ENCODE measurements around the gene GALNTL6. TPM values are rescaled to one million over a fixed set of nuclear protein-coding genes. Genes with fewer than 3 reads are reported as not detected.

The GALNTL6 gene
- total RNA-seq, 4 donors from 2014 or later, result 0.82 to 0.95 TPM; not detected in 2

- in situ Hi-C loops (cut with MboI; ENCODE audit: low pct_ligation_motif_present in 1 of 4, low pct_unique_long_range_greater_than_20kb in 1 of 4, low sequenced_read_pairs in 3 of 4) (no loop called here), intact Hi-C loops (cut with DNase I; ENCODE audit: low total_unique reads) (no loop called here)
- no peak for TF ChIP-seq CTCF (IDR thresholded peaks at IDR 0.05)
- TF ChIP-seq EP300 (IDR thresholded peaks at IDR 0.05; ENCODE audit: low read depth), result no peak
- TF ChIP-seq POLR2A (IDR thresholded peaks at IDR 0.05), result no peak
- TF ChIP-seq POLR2AphosphoS5 (IDR thresholded peaks at IDR 0.05), result no peak
- no peak for DNase-seq
- Histone ChIP-seq H3K4me1 (no peaks in the 10 kb centered on the region), H3K27ac (no peak overlapping the region), H3K27me3 (no peaks in the 10 kb centered on the region), H3K9me3 (no peaks in the 10 kb centered on the region), H3K36me3 (no peaks in the 10 kb centered on the region), H3K4me3 (no peak overlapping the region)
- WGBS, 2 donors (ENCODE audit: low coverage in 1 of 2), result 25 to 31% methylated on average over 1 of the region's 1 CpG
These were observed 440.2 kb downstream of the GALNTL6 start for GRCh38 chr4:172253409-172253808.

GRCh38 chr4:172256820-172257219 is 443.6 kb downstream of the GALNTL6 start:
- Histone ChIP-seq H3K36me3 (no peaks in the 10 kb centered on the region), H3K4me3 (no peak overlapping the region), H3K9me3 (no peaks in the 10 kb centered on the region), H3K4me1 (no peaks in the 10 kb centered on the region), H3K27ac (no peak overlapping the region), H3K27me3 (no peaks in the 10 kb centered on the region)
- in situ Hi-C loops (cut with MboI; ENCODE audit: low pct_ligation_motif_present in 1 of 4, low pct_unique_long_range_greater_than_20kb in 1 of 4, low sequenced_read_pairs in 3 of 4) (no loop called here), intact Hi-C loops (cut with DNase I; ENCODE audit: low total_unique reads) (no loop called here)
- TF ChIP-seq EP300 (IDR thresholded peaks at IDR 0.05; ENCODE audit: low read depth), result no peak
- no peak for TF ChIP-seq POLR2AphosphoS5 (IDR thresholded peaks at IDR 0.05)
- TF ChIP-seq POLR2A (IDR thresholded peaks at IDR 0.05), result no peak
- no peak for TF ChIP-seq CTCF (IDR thresholded peaks at IDR 0.05)
- 69 to 80% methylated on average over 1 of the region's 1 CpG for WGBS, 2 donors (ENCODE audit: low coverage in 1 of 2)
- no peak for DNase-seq

DNA sequence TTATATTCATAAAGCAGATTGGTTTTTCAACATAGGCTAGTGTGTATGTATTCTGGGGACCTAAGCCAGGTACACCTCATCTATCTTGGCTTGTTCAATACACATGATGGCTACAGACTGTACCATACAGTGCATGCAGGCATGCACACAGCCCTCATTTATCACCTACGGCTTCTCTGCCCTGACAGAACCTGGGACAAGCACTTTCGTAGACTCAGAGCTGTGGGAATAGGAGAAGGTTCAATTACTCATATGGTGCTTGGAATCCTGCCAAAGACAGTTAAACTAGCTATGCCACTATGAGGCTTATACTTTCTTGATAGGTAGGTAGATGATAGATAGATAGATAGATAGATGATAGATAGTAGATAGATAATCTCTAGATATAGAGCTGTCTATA is 457.2 kb downstream of the GALNTL6 start:
- DNase-seq, result no peak
- in situ Hi-C loops (cut with MboI; ENCODE audit: low pct_ligation_motif_present in 1 of 4, low pct_unique_long_range_greater_than_20kb in 1 of 4, low sequenced_read_pairs in 3 of 4) (no loop called here), intact Hi-C loops (cut with DNase I; ENCODE audit: low total_unique reads) (no loop called here)
- no peak overlapping the region for H3K4me3 ChIP-seq
- no peak overlapping the region for H3K27ac ChIP-seq
- WGBS, 2 donors (ENCODE audit: low coverage in 1 of 2), result 46 to 80% methylated on average over 1 to 2 of the region's 2 CpGs
- H3K4me1 ChIP-seq, result no peaks in the 10 kb centered on the region
- H3K36me3 ChIP-seq, result no peaks in the 10 kb centered on the region
- TF ChIP-seq POLR2AphosphoS5 (IDR thresholded peaks at IDR 0.05) (no peak), CTCF (IDR thresholded peaks at IDR 0.05) (no peak), POLR2A (IDR thresholded peaks at IDR 0.05) (no peak), EP300 (IDR thresholded peaks at IDR 0.05; ENCODE audit: low read depth) (no peak)
- H3K27me3 ChIP-seq, result no peaks in the 10 kb centered on the region
- H3K9me3 ChIP-seq, result no peaks in the 10 kb centered on the region

DNA sequence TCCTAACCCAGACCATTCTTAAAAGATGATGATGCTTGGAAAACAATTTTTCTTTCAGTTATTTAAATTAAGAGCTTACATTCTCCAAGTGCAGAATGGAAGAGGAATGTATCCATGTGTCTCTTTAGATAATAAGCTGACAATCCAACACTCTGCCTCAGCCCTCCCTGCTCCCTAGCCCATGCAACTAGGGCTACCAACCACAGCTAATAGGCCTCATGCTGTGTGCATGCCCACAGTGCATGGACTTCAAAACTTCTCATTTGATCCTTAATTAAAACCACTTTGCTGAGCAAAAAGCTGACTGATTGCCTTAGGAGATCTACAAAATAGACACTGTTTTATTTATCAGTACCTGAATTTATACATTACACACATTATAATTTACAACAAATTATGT is 473.9 kb downstream of the GALNTL6 start:
- no peak for DNase-seq
- no peaks in the 10 kb centered on the region for H3K36me3 ChIP-seq
- TF ChIP-seq POLR2AphosphoS5 (IDR thresholded peaks at IDR 0.05), result no peak
- no peak for TF ChIP-seq CTCF (IDR thresholded peaks at IDR 0.05)
- TF ChIP-seq POLR2A (IDR thresholded peaks at IDR 0.05), result no peak
- TF ChIP-seq EP300 (IDR thresholded peaks at IDR 0.05; ENCODE audit: low read depth), result no peak
- H3K9me3 ChIP-seq, result no peaks in the 10 kb centered on the region
- in situ Hi-C loops (cut with MboI; ENCODE audit: low pct_ligation_motif_present in 1 of 4, low pct_unique_long_range_greater_than_20kb in 1 of 4, low sequenced_read_pairs in 3 of 4), result no loop called here
- H3K4me1 ChIP-seq, result no peaks in the 10 kb centered on the region
- no peak overlapping the region for H3K27ac ChIP-seq
- H3K27me3 ChIP-seq, result no peaks in the 10 kb centered on the region
- intact Hi-C loops (cut with DNase I; ENCODE audit: low total_unique reads), result no loop called here
- H3K4me3 ChIP-seq, result no peak overlapping the region
